GM18873 (cell line): Measurements from ENCODE around the gene PDXP.

Source experiments
- ATAC-seq: cut with Tn5 transposase; IDR thresholded peaks from one replicate; pipeline ENCODE4 v1.9.1; 2021; ENCODE audit warnings: mild to moderate bottlenecking, moderate library complexity, moderate number of reproducible peaks; ENCODE audit not compliant: unreplicated experiment, low FRiP score

The PDXP gene

GRCh38 chr22:37627545-37627944 is 31.0 kb upstream of the PDXP start:
- ATAC-seq = no peak

- ATAC-seq = no peak
Measured at GRCh38 chr22:37628830-37629229, 29.7 kb upstream of the PDXP start.

- no peak for ATAC-seq
Measured at GRCh38 chr22:37629928-37630327, 28.6 kb upstream of the PDXP start.

- no peak for ATAC-seq
Measured at GRCh38 chr22:37630839-37631435, 27.6 kb upstream of the PDXP start.

- no peak for ATAC-seq
Measured at GRCh38 chr22:37631448-37632173, 26.9 kb upstream of the PDXP start.

GRCh38 chr22:37632174-37633088 is 26.1 kb upstream of the PDXP start:
- peak; percentile 18 for ATAC-seq

- peak; percentile 59 for ATAC-seq
Measured at GRCh38 chr22:37633089-37633624, 25.4 kb upstream of the PDXP start.

- ATAC-seq = peak; percentile 28
Measured at GRCh38 chr22:37633625-37634416, 24.7 kb upstream of the PDXP start.

- ATAC-seq = no peak
Measured at GRCh38 chr22:37634417-37634924, 24.1 kb upstream of the PDXP start.

GRCh38 chr22:37635157-37635556 is 23.4 kb upstream of the PDXP start:
- no peak for ATAC-seq

GRCh38 chr22:37636186-37636948 is 22.2 kb upstream of the PDXP start:
- no peak for ATAC-seq

GRCh38 chr22:37636949-37637273 is 21.6 kb upstream of the PDXP start:
- ATAC-seq = no peak

- ATAC-seq = no peak
Measured at GRCh38 chr22:37638391-37639069, 20.0 kb upstream of the PDXP start.

- ATAC-seq = no peak
Measured at GRCh38 chr22:37639070-37639760, 19.3 kb upstream of the PDXP start, which contains the start of gene SH3BP1. Gene SH3BP1, plus strand, starts transcription at chr22:37639669. Its CDS starts 119 bp downstream, at chr22:37639788.

- ATAC-seq = no peak
Measured at GRCh38 chr22:37639771-37640590, 18.5 kb upstream of the PDXP start.

GRCh38 chr22:37640591-37641560 is 17.6 kb upstream of the PDXP start:
- no peak for ATAC-seq
